ENCODE results near the gene TUSC1. TPM values are rescaled to one million over a fixed set of nuclear protein-coding genes. Genes with fewer than 3 reads are reported as not detected.

Gene TUSC1
- polyA plus RNA-seq, 1 donor from 2014 or later = 3.8 TPM

DNA sequence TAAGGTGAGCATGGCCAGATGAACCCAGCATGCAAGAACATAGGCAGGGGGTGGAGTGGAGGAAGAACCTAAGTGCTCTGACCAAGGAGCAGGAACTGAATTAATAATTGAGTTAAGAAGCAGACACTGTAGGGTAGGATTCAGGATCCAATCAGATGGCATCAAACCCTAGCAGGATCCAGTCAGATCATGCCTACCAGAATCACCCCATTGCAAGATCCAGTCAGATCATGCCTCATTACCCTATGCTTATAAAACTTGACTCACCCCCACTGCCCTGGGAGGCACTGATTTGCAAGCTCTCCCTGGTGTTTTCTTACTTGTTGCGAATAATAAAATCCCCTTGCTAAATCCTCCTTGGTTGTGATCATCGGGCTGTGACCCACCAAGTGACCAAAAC lies 19.7 kb downstream of the TUSC1 start:
- no peaks in the 10 kb centered on the region for H3K36me3 ChIP-seq (ENCODE audit: insufficient read depth, low read length)
- H3K79me2 ChIP-seq (replicated peaks; ENCODE audit: insufficient read depth, low read length) = no peaks in the 10 kb centered on the region
- no peaks in the 10 kb centered on the region for H3K27me3 ChIP-seq (ENCODE audit: insufficient read depth, low read depth, low read length)
- no peaks in the 10 kb centered on the region for H4K20me1 ChIP-seq (ENCODE audit: insufficient read depth)
- no peak overlapping the region for H2AFZ ChIP-seq (ENCODE audit: low read depth, low read length)
- no peaks in the 10 kb centered on the region for H3K9me3 ChIP-seq (ENCODE audit: low read length)
- H3K9me2 ChIP-seq (ENCODE audit: insufficient read depth, low read length) = no peaks in the 10 kb centered on the region
- H3K9ac ChIP-seq (ENCODE audit: low read length) = no peak overlapping the region
- no peak overlapping the region for H3K27ac ChIP-seq (ENCODE audit: low read length)
- TF ChIP-seq, protein P1, sequence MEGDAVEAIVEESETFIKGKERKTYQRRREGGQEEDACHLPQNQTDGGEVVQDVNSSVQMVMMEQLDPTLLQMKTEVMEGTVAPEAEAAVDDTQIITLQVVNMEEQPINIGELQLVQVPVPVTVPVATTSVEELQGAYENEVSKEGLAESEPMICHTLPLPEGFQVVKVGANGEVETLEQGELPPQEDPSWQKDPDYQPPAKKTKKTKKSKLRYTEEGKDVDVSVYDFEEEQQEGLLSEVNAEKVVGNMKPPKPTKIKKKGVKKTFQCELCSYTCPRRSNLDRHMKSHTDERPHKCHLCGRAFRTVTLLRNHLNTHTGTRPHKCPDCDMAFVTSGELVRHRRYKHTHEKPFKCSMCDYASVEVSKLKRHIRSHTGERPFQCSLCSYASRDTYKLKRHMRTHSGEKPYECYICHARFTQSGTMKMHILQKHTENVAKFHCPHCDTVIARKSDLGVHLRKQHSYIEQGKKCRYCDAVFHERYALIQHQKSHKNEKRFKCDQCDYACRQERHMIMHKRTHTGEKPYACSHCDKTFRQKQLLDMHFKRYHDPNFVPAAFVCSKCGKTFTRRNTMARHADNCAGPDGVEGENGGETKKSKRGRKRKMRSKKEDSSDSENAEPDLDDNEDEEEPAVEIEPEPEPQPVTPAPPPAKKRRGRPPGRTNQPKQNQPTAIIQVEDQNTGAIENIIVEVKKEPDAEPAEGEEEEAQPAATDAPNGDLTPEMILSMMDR (IDR thresholded peaks at IDR 0.05; ENCODE audit: poor library complexity, severe bottlenecking) = no peak
- no peak for TF ChIP-seq EZH2 (IDR thresholded peaks at IDR 0.05; ENCODE audit: borderline replicate concordance, insufficient read depth, low read length, poor library complexity, severe bottlenecking)
- no peak for TF ChIP-seq POLR2AphosphoS5 (IDR thresholded peaks at IDR 0.05)
- no peak for TF ChIP-seq MXI1 (conservative IDR thresholded peaks at IDR 0.05; ENCODE audit: poor library complexity, severe bottlenecking)
- TF ChIP-seq, protein P2, sequence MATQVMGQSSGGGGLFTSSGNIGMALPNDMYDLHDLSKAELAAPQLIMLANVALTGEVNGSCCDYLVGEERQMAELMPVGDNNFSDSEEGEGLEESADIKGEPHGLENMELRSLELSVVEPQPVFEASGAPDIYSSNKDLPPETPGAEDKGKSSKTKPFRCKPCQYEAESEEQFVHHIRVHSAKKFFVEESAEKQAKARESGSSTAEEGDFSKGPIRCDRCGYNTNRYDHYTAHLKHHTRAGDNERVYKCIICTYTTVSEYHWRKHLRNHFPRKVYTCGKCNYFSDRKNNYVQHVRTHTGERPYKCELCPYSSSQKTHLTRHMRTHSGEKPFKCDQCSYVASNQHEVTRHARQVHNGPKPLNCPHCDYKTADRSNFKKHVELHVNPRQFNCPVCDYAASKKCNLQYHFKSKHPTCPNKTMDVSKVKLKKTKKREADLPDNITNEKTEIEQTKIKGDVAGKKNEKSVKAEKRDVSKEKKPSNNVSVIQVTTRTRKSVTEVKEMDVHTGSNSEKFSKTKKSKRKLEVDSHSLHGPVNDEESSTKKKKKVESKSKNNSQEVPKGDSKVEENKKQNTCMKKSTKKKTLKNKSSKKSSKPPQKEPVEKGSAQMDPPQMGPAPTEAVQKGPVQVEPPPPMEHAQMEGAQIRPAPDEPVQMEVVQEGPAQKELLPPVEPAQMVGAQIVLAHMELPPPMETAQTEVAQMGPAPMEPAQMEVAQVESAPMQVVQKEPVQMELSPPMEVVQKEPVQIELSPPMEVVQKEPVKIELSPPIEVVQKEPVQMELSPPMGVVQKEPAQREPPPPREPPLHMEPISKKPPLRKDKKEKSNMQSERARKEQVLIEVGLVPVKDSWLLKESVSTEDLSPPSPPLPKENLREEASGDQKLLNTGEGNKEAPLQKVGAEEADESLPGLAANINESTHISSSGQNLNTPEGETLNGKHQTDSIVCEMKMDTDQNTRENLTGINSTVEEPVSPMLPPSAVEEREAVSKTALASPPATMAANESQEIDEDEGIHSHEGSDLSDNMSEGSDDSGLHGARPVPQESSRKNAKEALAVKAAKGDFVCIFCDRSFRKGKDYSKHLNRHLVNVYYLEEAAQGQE (IDR thresholded peaks at IDR 0.05; ENCODE audit: borderline replicate concordance) = no peak
- no peak for TF ChIP-seq TAF1 (IDR thresholded peaks at IDR 0.05; ENCODE audit: low read depth)
- no peak for TF ChIP-seq SMC3 (conservative IDR thresholded peaks at IDR 0.05; ENCODE audit: poor library complexity)
- no peak for TF ChIP-seq RAD21 (conservative IDR thresholded peaks at IDR 0.05)
- TF ChIP-seq EP300 (conservative IDR thresholded peaks at IDR 0.05; ENCODE audit: poor library complexity, severe bottlenecking) = no peak
- no peak overlapping the region for H3K4me2 ChIP-seq (ENCODE audit: low read length)
- no peaks in the 10 kb centered on the region for H3F3A ChIP-seq (ENCODE audit: insufficient read depth, low read length, poor library complexity, severe bottlenecking)
- H3K4me3 ChIP-seq (ENCODE audit: low read length) = no peak overlapping the region

DNA sequence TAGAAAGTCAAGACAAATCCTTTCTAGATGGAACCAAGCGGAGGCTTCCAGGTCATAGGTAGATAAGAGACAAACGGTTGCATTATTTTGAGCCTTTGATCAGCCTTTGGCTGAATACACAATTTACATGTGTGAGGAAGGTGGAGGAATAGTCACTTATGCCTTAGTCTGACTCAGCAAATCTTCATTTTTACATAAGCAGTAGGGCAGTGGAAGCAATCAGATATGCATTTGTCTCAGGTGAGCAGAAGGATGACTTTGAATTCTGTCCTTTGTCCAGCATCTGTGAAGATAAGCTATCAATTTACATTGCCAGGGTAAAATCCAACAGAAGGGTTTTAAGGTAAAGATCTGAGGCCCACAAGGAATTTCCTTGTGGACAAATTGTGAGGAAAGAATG lies 23.8 kb downstream of the TUSC1 start:
- H3K9ac ChIP-seq (ENCODE audit: low read length) = no peak overlapping the region
- no peaks in the 10 kb centered on the region for H3K79me2 ChIP-seq (replicated peaks; ENCODE audit: insufficient read depth, low read length)
- H3K27ac ChIP-seq (ENCODE audit: low read length) = no peak overlapping the region
- TF ChIP-seq SMC3 (conservative IDR thresholded peaks at IDR 0.05; ENCODE audit: poor library complexity) (no peak), POLR2AphosphoS5 (IDR thresholded peaks at IDR 0.05) (no peak), EP300 (conservative IDR thresholded peaks at IDR 0.05; ENCODE audit: poor library complexity, severe bottlenecking) (no peak), TAF1 (IDR thresholded peaks at IDR 0.05; ENCODE audit: low read depth) (no peak), RAD21 (conservative IDR thresholded peaks at IDR 0.05) (no peak), EZH2 (IDR thresholded peaks at IDR 0.05; ENCODE audit: borderline replicate concordance, insufficient read depth, low read length, poor library complexity, severe bottlenecking) (no peak)
- TF ChIP-seq, protein P1 (IDR thresholded peaks at IDR 0.05; ENCODE audit: poor library complexity, severe bottlenecking) = no peak
- TF ChIP-seq, protein P2 (IDR thresholded peaks at IDR 0.05; ENCODE audit: borderline replicate concordance) = no peak
- H3K9me2 ChIP-seq (ENCODE audit: insufficient read depth, low read length) = no peaks in the 10 kb centered on the region
- no peaks in the 10 kb centered on the region for H3K9me3 ChIP-seq (ENCODE audit: low read length)
- H4K20me1 ChIP-seq (ENCODE audit: insufficient read depth) = no peaks in the 10 kb centered on the region
- H2AFZ ChIP-seq (ENCODE audit: low read depth, low read length) = no peak overlapping the region
- no peaks in the 10 kb centered on the region for H3K36me3 ChIP-seq (ENCODE audit: insufficient read depth, low read length)
- H3F3A ChIP-seq (ENCODE audit: insufficient read depth, low read length, poor library complexity, severe bottlenecking) = no peaks in the 10 kb centered on the region
- H3K4me3 ChIP-seq (ENCODE audit: low read length) = no peak overlapping the region
- H3K27me3 ChIP-seq (ENCODE audit: insufficient read depth, low read depth, low read length) = no peaks in the 10 kb centered on the region
- no peak overlapping the region for H3K4me2 ChIP-seq (ENCODE audit: low read length)

All from neural cell (in vitro differentiated cells).